Thyroid gland (tissue), 4 donors: ENCODE measurements around the gene AFAP1. TPM values are rescaled to one million over a fixed set of nuclear protein-coding genes. Genes with fewer than 3 reads are reported as not detected.

ENCODE experiments used
- DNase-seq, 2 donors: peaks; one replicate each; pipeline ENCODE4 v3.0.0-alpha.2; 2019
- H3K27ac ChIP-seq, 3 donors: fragments of 200-600 bp; sonication (generic); 1 replicate in 2 of 3; 2 replicates in 1 of 3; pipeline ENCODE4 v1.5.1; 2016 to 2019; ENCODE audit warnings: mild to moderate bottlenecking in 1 of 3, moderate library complexity in 1 of 3
- H3K27me3 ChIP-seq: fragments of 200-600 bp; sonication (generic); one replicate; pipeline ENCODE4 v1.5.1; 2019
- H3K36me3 ChIP-seq, 2 donors: fragments of 200-600 bp; sonication (generic); one replicate each; pipeline ENCODE4 v1.5.1; 2016 to 2019
- H3K4me1 ChIP-seq, 2 donors: fragments of 200-600 bp; sonication (generic); one replicate each; pipeline ENCODE4 v1.5.1; 2017 to 2019
- H3K4me3 ChIP-seq, 3 donors: fragments of 200-600 bp; sonication (generic); replicated peaks in 1 of 3; 1 replicate in 2 of 3; 2 replicates in 1 of 3; pipeline ENCODE4 v1.5.1; 2016; ENCODE audit warnings: mild to moderate bottlenecking in 1 of 3
- H3K9me3 ChIP-seq: fragments of 200-600 bp; sonication (generic); one replicate; pipeline ENCODE4 v1.5.1; 2017
- POLR2A ChIP-seq, 2 donors: fragments of 450-650 bp; IDR thresholded peaks; one replicate each; pipeline ENCODE4 v1.6.1; 2017; ENCODE audit warnings: antibody characterized with exemption in 2 of 2, mild to moderate bottlenecking in 2 of 2, moderate library complexity in 1 of 2
- WGBS, 2 donors: methylation state at CpG; one replicate each; pipeline ENCODE4 v1.1.5; 2017; 5-methylcytosine and 5-hydroxymethylcytosine counted together
- intact Hi-C: fragments of 100-400 bp; cut with DNase I; formaldehyde crosslinking; loops from one replicate; pipeline ENCODE4 v1.15.1; 2023
- total RNA-seq, 4 donors: library from RNA; depleted of rRNA; stranded (reverse); fragments of >200 nt; gene quantifications; one replicate each; pipeline ENCODE4 v1.2.3, GENCODE V29; 2016
- TF ChIP-seq, protein P1 (sequence below), 6 experiments: fragments of 200-600 bp in 3 of 6; fragments of 450-650 bp in 3 of 6; sonication (generic) in 3 of 6; IDR thresholded peaks; one replicate each; pipeline ENCODE4 v1.5.1; 2016 to 2019; ENCODE audit warnings: antibody characterized with exemption in 6 of 6, mild to moderate bottlenecking in 2 of 6, inconsistent platforms in 1 of 6, moderate library complexity in 1 of 6

The AFAP1 gene
- total RNA-seq, 4 donors from 2014 or later: 12.3 to 33.3 (median 26.2) TPM

DNA sequence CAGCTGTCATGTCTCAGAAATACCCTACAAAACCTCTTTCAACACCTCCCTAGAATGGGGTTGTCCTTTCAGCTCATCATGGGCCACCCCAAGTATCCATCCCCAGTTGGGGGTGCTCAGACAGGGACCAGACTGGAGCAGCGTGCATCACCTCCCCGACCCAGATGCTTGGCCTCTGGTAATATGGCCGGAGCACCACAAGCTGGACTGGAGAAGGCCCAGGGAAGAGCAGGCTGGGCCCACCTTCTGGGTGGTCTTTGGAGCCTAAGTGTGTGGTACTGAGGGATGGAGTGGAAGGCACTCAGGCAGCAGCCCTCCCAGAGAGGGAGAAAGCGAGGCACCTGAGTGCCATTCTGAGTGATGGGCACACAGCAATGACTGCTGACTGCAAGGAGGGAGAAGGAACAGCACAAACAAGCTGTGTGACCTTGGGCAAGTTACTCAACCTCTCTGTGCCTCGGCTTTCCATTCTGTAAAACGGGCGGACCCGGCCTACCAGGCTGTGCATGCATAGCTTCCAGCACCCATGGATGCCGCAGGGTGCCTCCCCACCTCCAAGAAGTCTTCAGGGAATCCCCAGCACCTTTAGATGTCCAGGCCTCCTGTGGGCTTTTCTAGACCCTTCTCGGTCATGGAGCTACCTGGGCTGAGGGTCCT lies 228.2 kb downstream of the AFAP1 start:
- intact Hi-C loops: loop anchor here (10.0 kb wide), 1 partner anchor 377 kb away; no protein-coding TSS in a partner anchor
- H3K27ac ChIP-seq: no peak overlapping the region
- TF ChIP-seq POLR2A (IDR thresholded peaks at IDR 0.05): no peak
- TF ChIP-seq, protein P1, sequence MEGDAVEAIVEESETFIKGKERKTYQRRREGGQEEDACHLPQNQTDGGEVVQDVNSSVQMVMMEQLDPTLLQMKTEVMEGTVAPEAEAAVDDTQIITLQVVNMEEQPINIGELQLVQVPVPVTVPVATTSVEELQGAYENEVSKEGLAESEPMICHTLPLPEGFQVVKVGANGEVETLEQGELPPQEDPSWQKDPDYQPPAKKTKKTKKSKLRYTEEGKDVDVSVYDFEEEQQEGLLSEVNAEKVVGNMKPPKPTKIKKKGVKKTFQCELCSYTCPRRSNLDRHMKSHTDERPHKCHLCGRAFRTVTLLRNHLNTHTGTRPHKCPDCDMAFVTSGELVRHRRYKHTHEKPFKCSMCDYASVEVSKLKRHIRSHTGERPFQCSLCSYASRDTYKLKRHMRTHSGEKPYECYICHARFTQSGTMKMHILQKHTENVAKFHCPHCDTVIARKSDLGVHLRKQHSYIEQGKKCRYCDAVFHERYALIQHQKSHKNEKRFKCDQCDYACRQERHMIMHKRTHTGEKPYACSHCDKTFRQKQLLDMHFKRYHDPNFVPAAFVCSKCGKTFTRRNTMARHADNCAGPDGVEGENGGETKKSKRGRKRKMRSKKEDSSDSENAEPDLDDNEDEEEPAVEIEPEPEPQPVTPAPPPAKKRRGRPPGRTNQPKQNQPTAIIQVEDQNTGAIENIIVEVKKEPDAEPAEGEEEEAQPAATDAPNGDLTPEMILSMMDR (IDR thresholded peaks at IDR 0.05): no peak
- no peaks in the 10 kb centered on the region for H3K4me1 ChIP-seq
- no peaks in the 10 kb centered on the region for H3K9me3 ChIP-seq
- no peaks in the 10 kb centered on the region for H3K36me3 ChIP-seq
- no peak overlapping the region for H3K4me3 ChIP-seq
- WGBS, 2 donors: 97 to 98% methylated on average over 9 to 10 of the region's 10 CpGs
- no peak for DNase-seq
- H3K27me3 ChIP-seq: no peaks in the 10 kb centered on the region

DNA sequence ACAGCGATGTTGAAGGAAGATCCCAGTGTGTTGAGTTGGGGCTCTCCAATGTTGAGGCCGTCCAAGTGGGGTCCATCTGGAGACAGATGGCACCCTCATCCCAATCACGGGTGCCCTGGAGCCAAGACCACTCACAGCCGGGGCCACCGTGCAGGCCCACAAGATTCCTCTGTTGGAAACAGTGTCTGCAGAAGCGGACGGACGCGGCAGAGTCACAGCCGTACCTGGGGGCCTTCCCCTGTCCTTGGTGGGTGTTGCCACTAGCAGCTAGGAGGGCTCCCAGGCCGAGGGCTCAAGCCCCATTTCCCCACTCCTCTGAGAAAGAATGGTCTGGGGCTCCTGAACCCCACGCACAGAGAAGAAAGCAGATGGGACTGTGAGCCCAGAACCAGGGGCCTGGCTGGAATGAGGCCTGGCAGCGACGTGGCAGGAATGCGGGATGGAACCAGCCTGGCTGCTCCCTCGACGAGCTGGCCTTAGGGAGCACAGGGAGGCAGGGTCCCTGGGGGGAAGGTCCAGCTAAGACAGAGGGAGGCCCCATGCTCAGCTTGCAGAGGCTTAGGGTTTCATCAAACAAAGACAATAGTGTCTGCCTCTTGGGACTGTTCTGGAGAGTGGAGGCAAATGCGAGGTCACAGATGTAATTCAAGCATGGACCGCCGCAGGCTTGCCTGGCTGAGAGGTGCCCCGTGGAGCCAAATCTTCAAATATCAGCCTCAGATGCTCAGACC lies 228.9 kb downstream of the AFAP1 start:
- H3K36me3 ChIP-seq: no peaks in the 10 kb centered on the region
- no peak for TF ChIP-seq POLR2A (IDR thresholded peaks at IDR 0.05)
- TF ChIP-seq, protein P1 (IDR thresholded peaks at IDR 0.05): no peak
- intact Hi-C loops: loop anchor here (10.0 kb wide), 1 partner anchor 376 kb away; no protein-coding TSS in a partner anchor

DNA sequence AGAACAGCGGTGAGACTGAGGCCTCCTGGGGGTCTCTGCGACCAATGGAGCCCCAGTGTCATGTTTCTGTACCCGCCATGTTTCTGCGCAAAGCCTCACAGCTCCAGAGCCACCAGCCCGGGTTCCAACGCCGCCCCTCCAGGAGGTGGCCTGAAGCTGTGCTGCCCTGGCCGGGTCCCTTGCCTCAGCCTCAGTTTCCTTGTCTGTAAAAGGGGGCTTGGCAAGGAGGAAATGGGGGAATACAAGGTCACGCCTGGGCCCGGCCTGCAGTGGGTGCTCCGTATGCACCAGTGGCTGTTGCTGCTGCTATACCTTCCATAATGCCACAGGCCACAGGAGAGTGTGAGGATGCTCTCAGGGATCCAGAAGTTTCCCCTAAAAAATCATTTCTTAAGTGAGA lies 229.5 kb downstream of the AFAP1 start:
- TF ChIP-seq, protein P1 (IDR thresholded peaks at IDR 0.05): no peak
- no peak for TF ChIP-seq POLR2A (IDR thresholded peaks at IDR 0.05)
- Histone ChIP-seq H3K27me3 (no peaks in the 10 kb centered on the region), H3K9me3 (no peaks in the 10 kb centered on the region), H3K36me3 (no peaks in the 10 kb centered on the region), H3K4me3 (no peak overlapping the region), H3K4me1 (peaks cover 3 to 4% of the 10 kb centered on the region in 2 donors), H3K27ac (no peak overlapping the region)
- intact Hi-C loops: loop anchor here (10.0 kb wide), 1 partner anchor 375 kb away; no protein-coding TSS in a partner anchor
- no peak for DNase-seq
- WGBS, 2 donors: 91 to 92% methylated on average over 8 to 10 of the region's 11 CpGs

More for the DNA sequence above, 228.9 kb downstream of the AFAP1 start:
- Histone ChIP-seq H3K9me3 (no peaks in the 10 kb centered on the region), H3K4me1 (no peaks in the 10 kb centered on the region), H3K4me3 (no peak overlapping the region), H3K27me3 (no peaks in the 10 kb centered on the region), H3K27ac (no peak overlapping the region)
- 88 to 89% methylated on average over 10 to 21 of the region's 21 CpGs for WGBS, 2 donors
- no peak for DNase-seq

DNA sequence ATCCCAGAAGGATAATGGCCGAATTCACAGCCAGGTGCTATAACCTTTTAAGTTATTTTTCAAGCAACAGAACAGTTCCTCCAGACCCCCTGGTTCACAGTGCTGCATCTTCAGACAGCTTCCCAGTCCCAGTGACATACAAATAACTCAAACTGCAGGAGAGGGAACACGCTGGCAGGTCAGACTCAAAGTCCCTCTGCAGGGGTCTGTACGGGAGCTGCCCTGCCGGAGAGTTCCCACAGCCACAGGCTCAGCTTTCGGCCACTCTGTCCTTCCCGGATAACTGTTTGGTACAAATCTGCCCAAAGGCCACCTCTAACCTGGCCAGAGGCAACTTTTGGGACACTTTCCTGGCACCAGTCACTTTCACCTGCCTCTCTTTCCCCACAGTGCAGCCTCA lies 230.2 kb downstream of the AFAP1 start:
- Histone ChIP-seq H3K27ac (no peak overlapping the region), H3K27me3 (no peaks in the 10 kb centered on the region), H3K36me3 (no peaks in the 10 kb centered on the region), H3K4me3 (no peak overlapping the region), H3K9me3 (no peaks in the 10 kb centered on the region), H3K4me1 (peaks cover 3 to 4% of the 10 kb centered on the region in 2 donors)
- DNase-seq: no peak
- TF ChIP-seq, protein P1 (IDR thresholded peaks at IDR 0.05): no peak
- TF ChIP-seq POLR2A (IDR thresholded peaks at IDR 0.05): no peak
- intact Hi-C loops: no loop called here
- WGBS, 2 donors: 93 to 97% methylated on average over 5 to 6 of the region's 6 CpGs

DNA sequence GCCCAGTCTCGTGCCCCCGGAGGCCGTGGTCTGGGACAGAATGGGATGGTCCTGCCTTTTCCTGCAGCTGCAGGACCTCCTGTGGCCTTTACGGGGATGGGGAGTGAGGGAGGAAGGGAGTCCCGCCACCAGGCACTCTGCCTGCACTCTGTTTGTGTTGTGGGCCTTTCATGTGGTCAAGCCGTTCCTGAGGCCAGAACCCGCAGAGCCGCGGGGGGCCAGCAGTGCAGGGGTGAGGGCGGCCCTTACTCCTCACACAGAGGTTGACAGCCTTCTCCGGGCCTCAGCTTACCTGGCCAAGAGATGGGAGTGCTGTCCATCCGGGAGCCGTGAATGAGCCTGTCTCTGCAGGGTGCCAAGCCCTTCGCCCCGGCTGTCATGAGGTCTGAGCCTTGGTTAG lies 230.7 kb downstream of the AFAP1 start:
- Histone ChIP-seq H3K4me3 (no peak overlapping the region), H3K36me3 (no peaks in the 10 kb centered on the region), H3K27ac (no peak overlapping the region), H3K4me1 (peaks cover 3 to 4% of the 10 kb centered on the region in 2 donors), H3K9me3 (no peaks in the 10 kb centered on the region), H3K27me3 (no peaks in the 10 kb centered on the region)
- 66 to 68% methylated on average over 10 to 15 of the region's 15 CpGs for WGBS, 2 donors
- intact Hi-C loops: no loop called here
- DNase-seq: no peak
- TF ChIP-seq POLR2A (IDR thresholded peaks at IDR 0.05): no peak
- TF ChIP-seq, protein P1 (IDR thresholded peaks at IDR 0.05): no peak
